Measurements from ENCODE around the gene LZTS2. TPM values are rescaled to one million over a fixed set of nuclear protein-coding genes. Genes with fewer than 3 reads are reported as not detected.

LZTS2 gene
- total and polyA plus RNA-seq, 2 experiments from 2014 or later: 27.6 to 88.3 TPM

GRCh38 chr10:101053516-101053915 lies 53.9 kb downstream of the LZTS2 start:
- Histone ChIP-seq H3K4me3 (no peak overlapping the region), H3K4me1 (ENCODE audit: insufficient read depth) (peaks cover 16% of the 10 kb centered on the region), H3K79me2 (replicated peaks; ENCODE audit: insufficient read depth) (peaks cover 7% of the 10 kb centered on the region; the same call in 1 of the 2 replicates), H3K9me2 (ENCODE audit: insufficient read depth) (no peaks in the 10 kb centered on the region), H3K27ac (ENCODE audit: low read depth) (no peak overlapping the region), H3F3A (replicated peaks; ENCODE audit: low read depth) (peaks cover 10% of the 10 kb centered on the region), H3K36me3 (ENCODE audit: insufficient read depth) (no peaks in the 10 kb centered on the region), H4K20me1 (replicated peaks; ENCODE audit: insufficient read depth) (peaks cover 43% of the 10 kb centered on the region), H2AFZ (no peak overlapping the region), H3K27me3 (ENCODE audit: insufficient read depth) (peaks cover 51% of the 10 kb centered on the region), H3K4me2 (no peak overlapping the region)
- Mint-ChIP-seq H3K4me3 (no peak overlapping the region), H3K27ac (no peak overlapping the region), H3K27me3 (ENCODE audit: insufficient read depth, low read depth, poor library complexity) (peaks cover 45% of the 10 kb centered on the region), H3K36me3 (ENCODE audit: low read depth) (no peaks in the 10 kb centered on the region; the same call in 2 of the 3 replicates), H3K4me1 (peaks cover 14% of the 10 kb centered on the region), H3K9me3 (no peaks in the 10 kb centered on the region)
- TF ChIP-seq JUNB (IDR thresholded peaks at IDR 0.05; ENCODE audit: unreplicated experiment): no peak
- no peak for TF ChIP-seq EZH2 (IDR thresholded peaks at IDR 0.05; ENCODE audit: low read depth, unreplicated experiment)
- no peak for TF ChIP-seq NANOG (IDR thresholded peaks at IDR 0.05; ENCODE audit: borderline replicate concordance)
- no peak for TF ChIP-seq CREB1 (CRISPR knock-in tag; IDR thresholded peaks at IDR 0.05; ENCODE audit: low read depth)
- TF ChIP-seq ETS1 (IDR thresholded peaks at IDR 0.05): no peak
- no peak for TF ChIP-seq REST (IDR thresholded peaks at IDR 0.05; ENCODE audit: unreplicated experiment)
- no peak for TF ChIP-seq ZNF114 (CRISPR knock-in tag; IDR thresholded peaks at IDR 0.05)
- no peak for TF ChIP-seq POLR2AphosphoS5 (IDR thresholded peaks at IDR 0.05; ENCODE audit: low read depth)
- no peak for TF ChIP-seq ZNF462 (CRISPR knock-in tag; IDR thresholded peaks at IDR 0.05)
- TF ChIP-seq CTCF (conservative IDR thresholded peaks at IDR 0.05; ENCODE audit: low read depth in 2 of 2): no peak
- TF ChIP-seq EZH2phosphoT487 (IDR thresholded peaks at IDR 0.05; ENCODE audit: unreplicated experiment): no peak
- no peak for TF ChIP-seq STAT1 (IDR thresholded peaks at IDR 0.05; ENCODE audit: unreplicated experiment)
- no peak for TF ChIP-seq ZNF331 (CRISPR knock-in tag; IDR thresholded peaks at IDR 0.05; ENCODE audit: low read depth)
- ATAC-seq (no peak), DNase-seq (ENCODE audit: low spot score) (no peak)
